IMR-90 (cell line): Measurements from ENCODE around the gene TMEM40. TPM values are rescaled to one million over a fixed set of nuclear protein-coding genes. Genes with fewer than 3 reads are reported as not detected.

ENCODE experiments used
- ATAC-seq: fragments of 200-7000 bp; cut with Tn5 transposase; 2 replicates; pipeline ENCODE4 v1.9.1; 2020; ENCODE audit warnings: low read depth, mild to moderate bottlenecking, moderate library complexity
- BruUV-seq: library from RNA; stranded (reverse); fragments of 400-500 nt; replicated peaks from 2 replicates; lab custom pipeline; 2021; lab: Mats Ljungman, UMichigan
- CTCF ChIA-PET: fragments of 300-600 bp; formaldehyde crosslinking; extraction: SDS; loops from one replicate; lab custom pipeline; 2021; ENCODE audit warnings: antibody characterized with exemption; lab: Yijun Ruan, JAX
- POLR2A ChIA-PET: fragments of 300-600 bp; sonication (Branson Sonifier 250); formaldehyde crosslinking; loops from one replicate; lab custom pipeline; 2022; ENCODE audit warnings: antibody characterized with exemption; ENCODE audit not compliant: unreplicated experiment; lab: Charles Lee
- DNase-seq: peaks from one replicate; pipeline ENCODE4 v3.0.0; 2013
- H2AFZ ChIP-seq: replicated peaks from 2 replicates; pipeline ENCODE3; 2013; ENCODE audit warnings: low read length, mild to moderate bottlenecking; ENCODE audit not compliant: poor library complexity
- H2AK5ac ChIP-seq: 2 replicates; pipeline ENCODE4 v1.6.1; 2013; ENCODE audit warnings: low read depth, low read length, inconsistent platforms
- H2AK9ac ChIP-seq: replicated peaks from 2 replicates; pipeline ENCODE3; 2013; ENCODE audit warnings: mild to moderate bottlenecking, low read depth, low read length, moderate library complexity; ENCODE audit not compliant: poor library complexity
- H2BK120ac ChIP-seq: 2 replicates; pipeline ENCODE4 v1.6.1; 2013; ENCODE audit warnings: low read depth, low read length, inconsistent platforms
- H2BK15ac ChIP-seq: 3 replicates; pipeline ENCODE4 v1.6.1; 2013; ENCODE audit warnings: low read depth, low read length, inconsistent platforms
- H2BK20ac ChIP-seq: 2 replicates; pipeline ENCODE4 v1.6.1; 2013; ENCODE audit warnings: low read depth, mild to moderate bottlenecking, inconsistent platforms, low read length, moderate library complexity
- H2BK5ac ChIP-seq: 2 replicates; pipeline ENCODE4 v1.6.1; 2013; ENCODE audit warnings: mild to moderate bottlenecking, low read depth, low read length, inconsistent platforms; ENCODE audit not compliant: poor library complexity, severe bottlenecking
- H3K14ac ChIP-seq: replicated peaks from 2 replicates; pipeline ENCODE4 v1.6.1; 2013; ENCODE audit warnings: low read depth, low read length, inconsistent platforms
- H3K18ac ChIP-seq: 2 replicates; pipeline ENCODE4 v1.6.1; 2013; ENCODE audit warnings: low read depth, low read length, control low read depth
- H3K23ac ChIP-seq: 2 replicates; pipeline ENCODE4 v1.6.1; 2013; ENCODE audit warnings: low read depth, low read length, inconsistent platforms
- H3K27ac ChIP-seq: 2 replicates; pipeline ENCODE4 v1.5.1; 2013; ENCODE audit warnings: mild to moderate bottlenecking, control low read depth, low read length; ENCODE audit not compliant: insufficient read depth
- H3K27me3 ChIP-seq: 2 replicates; pipeline ENCODE4 v1.6.1; 2013; ENCODE audit warnings: low read length; ENCODE audit not compliant: control insufficient read depth, insufficient read depth
- H3K36me3 ChIP-seq: 2 replicates; pipeline ENCODE4 v1.6.1; 2013; ENCODE audit warnings: low read length, mixed read lengths; ENCODE audit not compliant: control insufficient read depth, insufficient read depth
- H3K4ac ChIP-seq: 2 replicates; pipeline ENCODE4 v1.6.1; 2013; ENCODE audit warnings: low read depth, low read length, inconsistent platforms
- H3K4me1 ChIP-seq: 2 replicates; pipeline ENCODE4 v1.6.1; 2013; ENCODE audit warnings: low read length, mixed read lengths; ENCODE audit not compliant: control insufficient read depth, insufficient read depth
- H3K4me2 ChIP-seq: 2 replicates; pipeline ENCODE4 v1.6.1; 2013; ENCODE audit warnings: low read depth, mild to moderate bottlenecking, control low read depth, low read length, moderate library complexity
- H3K4me3 ChIP-seq: 2 replicates; pipeline ENCODE4 v1.5.1; 2013; ENCODE audit warnings: low read depth, mild to moderate bottlenecking, control low read depth, low read length, moderate library complexity; ENCODE audit not compliant: insufficient read depth
- H3K56ac ChIP-seq: 2 replicates; pipeline ENCODE4 v1.6.1; 2013; ENCODE audit warnings: low read length, inconsistent platforms; ENCODE audit not compliant: insufficient read depth; ENCODE audit errors: extremely low read depth
- H3K79me1 ChIP-seq, 2 experiments: 2 replicates each; pipeline ENCODE4 v1.6.1; 2013; ENCODE audit warnings: low read length in 2 of 2, inconsistent platforms in 1 of 2, low read depth in 1 of 2
- H3K9ac ChIP-seq: 2 replicates; pipeline ENCODE4 v1.6.1; 2013; ENCODE audit warnings: low read depth, low read length, control low read depth
- H3K9me1 ChIP-seq: 2 replicates; pipeline ENCODE4 v1.6.1; 2013; ENCODE audit warnings: low read length, inconsistent platforms; ENCODE audit not compliant: insufficient read depth
- H3K9me3 ChIP-seq: 2 replicates; pipeline ENCODE4 v1.6.1; 2013; ENCODE audit warnings: low read length; ENCODE audit not compliant: control insufficient read depth, insufficient read depth
- H4K20me1 ChIP-seq: 2 replicates; pipeline ENCODE4 v1.6.1; 2013; ENCODE audit warnings: low read length, inconsistent platforms; ENCODE audit not compliant: insufficient read depth
- H4K5ac ChIP-seq: 2 replicates; pipeline ENCODE4 v1.6.1; 2013; ENCODE audit warnings: mild to moderate bottlenecking, low read depth, low read length, control low read depth
- H4K8ac ChIP-seq, 2 experiments: 2 replicates each; pipeline ENCODE4 v1.6.1; 2013; ENCODE audit warnings: low read depth in 2 of 2, low read length in 2 of 2, control low read depth in 1 of 2, inconsistent platforms in 1 of 2
- H4K91ac ChIP-seq: 2 replicates; pipeline ENCODE4 v1.6.1; 2013; ENCODE audit warnings: low read depth, low read length, inconsistent platforms; ENCODE audit not compliant: insufficient read depth
- BHLHE40 ChIP-seq: fragments of 150-350 bp; IDR thresholded peaks from 2 replicates; pipeline ENCODE4 v1.6.1; 2016; ENCODE audit warnings: mild to moderate bottlenecking, low read depth, low read length
- CEBPB ChIP-seq: IDR thresholded peaks from 2 replicates; pipeline ENCODE4 v1.6.1; 2012; ENCODE audit warnings: low read depth, low read length, improper control_type of control experiment
- CHD1 ChIP-seq: IDR thresholded peaks from 2 replicates; pipeline ENCODE4 v1.6.1; 2012; ENCODE audit warnings: low read depth, low read length, improper control_type of control experiment
- CTCF ChIP-seq: conservative IDR thresholded peaks from 2 replicates; pipeline ENCODE4 v1.5.1; 2012; ENCODE audit warnings: mild to moderate bottlenecking, low read depth, low read length, improper control_type of control experiment
- ELK1 ChIP-seq: fragments of 150-350 bp; IDR thresholded peaks from 2 replicates; pipeline ENCODE4 v1.6.1; 2016; ENCODE audit warnings: low read depth, mild to moderate bottlenecking, low read length, moderate library complexity, borderline replicate concordance
- FOS ChIP-seq: fragments of 150-350 bp; IDR thresholded peaks from 2 replicates; pipeline ENCODE4 v1.6.1; 2016; ENCODE audit warnings: low read depth, low read length
- MAFK ChIP-seq: IDR thresholded peaks from 2 replicates; pipeline ENCODE4 v1.6.1; 2012; ENCODE audit warnings: low read depth, low read length, improper control_type of control experiment
- MAZ ChIP-seq: IDR thresholded peaks from 2 replicates; pipeline ENCODE4 v1.6.1; 2012; ENCODE audit warnings: low read depth, mild to moderate bottlenecking, low read length, improper control_type of control experiment, moderate library complexity, borderline replicate concordance
- MXI1 ChIP-seq: IDR thresholded peaks from 2 replicates; pipeline ENCODE4 v1.6.1; 2012; ENCODE audit warnings: low read depth, mild to moderate bottlenecking, low read length, moderate library complexity, borderline replicate concordance
- NFE2L2 ChIP-seq: fragments of 150-350 bp; IDR thresholded peaks from 2 replicates; pipeline ENCODE4 v1.6.1; 2016; ENCODE audit warnings: low read depth, mild to moderate bottlenecking, low read length
- POLR2A ChIP-seq: IDR thresholded peaks from 2 replicates; pipeline ENCODE4 v1.6.1; 2012; ENCODE audit warnings: mild to moderate bottlenecking, low read depth, low read length
- RAD21 ChIP-seq: IDR thresholded peaks from 2 replicates; pipeline ENCODE4 v1.6.1; 2012; ENCODE audit warnings: low read length, improper control_type of control experiment
- RCOR1 ChIP-seq: IDR thresholded peaks from 2 replicates; pipeline ENCODE4 v1.6.1; 2012; ENCODE audit warnings: mild to moderate bottlenecking, low read length, improper control_type of control experiment; ENCODE audit not compliant: insufficient replicate concordance
- RFX5 ChIP-seq: IDR thresholded peaks from 2 replicates; pipeline ENCODE4 v1.8.0; 2012; ENCODE audit warnings: low read depth, mild to moderate bottlenecking, low read length, moderate library complexity
- SMC3 ChIP-seq: fragments of 150-350 bp; IDR thresholded peaks from 2 replicates; pipeline ENCODE4 v1.6.1; 2016; ENCODE audit warnings: low read depth, mild to moderate bottlenecking, antibody characterized with exemption, low read length, moderate library complexity
- USF2 ChIP-seq: fragments of 150-350 bp; IDR thresholded peaks from 2 replicates; pipeline ENCODE4 v1.6.1; 2017; ENCODE audit warnings: mild to moderate bottlenecking, antibody characterized with exemption, low read length, low read depth
- WGBS, 2 experiments: methylation state at CpG; one replicate each; pipeline versions ENCODE4 v1.1.5 to v1.1.7; 2013; ENCODE audit warnings: missing lambda C conversion rate in 2 of 2; ENCODE audit not compliant: insufficient read length in 1 of 2; ENCODE audit errors: extremely low coverage in 2 of 2; 5-methylcytosine and 5-hydroxymethylcytosine counted together
- dilution Hi-C: fragments of 300-500 bp; cut with HindIII; formaldehyde crosslinking; loops from one replicate; pipeline ENCODE4 v1.14.3; 2018; ENCODE audit warnings: low sequenced_read_pairs; ENCODE audit not compliant: unreplicated experiment
- in situ Hi-C: fragments of 300-500 bp; cut with MboI; formaldehyde crosslinking; loops from 3 replicates; pipeline ENCODE4 v1.14.3; 2019; ENCODE audit warnings: low sequenced_read_pairs, inconsistent platforms, mixed read lengths
- intact Hi-C: fragments of 100-400 bp; cut with micrococcal nuclease; formaldehyde crosslinking; loops from 2 replicates; pipeline ENCODE4 v1.10.0; 2022
- polyA plus RNA-seq, 3 experiments: library from polyadenylated mRNA; depleted of rRNA; stranded (reverse); fragments of >200 nt; gene quantifications; 2 replicates each; pipeline ENCODE4 v1.2.3, GENCODE V29; 2012; ENCODE audit warnings: low replicate concordance in 1 of 3
- total RNA-seq: library from RNA; depleted of rRNA; stranded (reverse); fragments of >200 nt; gene quantifications from 2 replicates; pipeline ENCODE4 v1.2.3, GENCODE V29; 2012

TMEM40 gene
- total and polyA plus RNA-seq, 2 of the 4 experiments (the other 2 are of a cell fraction) = 0.27 TPM; not detected in 1

- H3K36me3 ChIP-seq = no peaks in the 10 kb centered on the region
- CTCF ChIA-PET = no interaction called here
- no peak overlapping the region for H3K9ac ChIP-seq
Measured at GRCh38 chr3:12750658-12751071, 8.4 kb downstream of the TMEM40 start.

More at GRCh38 chr3:12750658-12751071, 8.4 kb downstream of the TMEM40 start:
- peak overlapping the region; percentile 80; the same call in 1 of the 2 replicates for H2AK5ac ChIP-seq
- peak overlapping the region; percentile 73 for H2BK5ac ChIP-seq
- DNase-seq (peak; percentile 64), ATAC-seq (peak; percentile 76)
- no peak overlapping the region for H4K5ac ChIP-seq
- no peaks in the 10 kb centered on the region for H4K20me1 ChIP-seq
- peaks cover 10% of the 10 kb centered on the region for H3K9me1 ChIP-seq
- 0 out of 4 replicates have a peak overlapping the region, but pooled peaks have one; percentile 2 to 10 for H4K8ac ChIP-seq
- peak overlapping the region; percentile 81 for H2BK120ac ChIP-seq
- H3K4me2 ChIP-seq = no peak overlapping the region
- no TSS peak for BruUV-seq
- H3K18ac ChIP-seq = peak overlapping the region; percentile 28; the same call in 1 of the 2 replicates
- peak overlapping the region; percentile 24 for H2AFZ ChIP-seq
- no peak overlapping the region for H3K56ac ChIP-seq
- peak overlapping the region; percentile 58; the same call in 1 of the 2 replicates for H4K91ac ChIP-seq
- TF ChIP-seq CEBPB (no peak), RAD21 (no peak), SMC3 (no peak), FOS (no peak), POLR2A (no peak), ELK1 (no peak), NFE2L2 (no peak), CHD1 (no peak), MAFK (no peak), RCOR1 (no peak), RFX5 (no peak), USF2 (peak; percentile 70; the same call in 1 of the 2 replicates), BHLHE40 (peak; percentile 96), MXI1 (peak; percentile 23; the same call in 1 of the 2 replicates), CTCF (no peak), MAZ (no peak)
- no peak overlapping the region for H3K4me3 ChIP-seq
- no peaks in the 10 kb centered on the region for H3K9me3 ChIP-seq
- in situ Hi-C loops = no loop called here
- WGBS, 2 experiments = 0% methylated on average over 1 of the region's 4 CpGs; no CpG with 5 or more reads in 1 of the 2 experiments
- 0 out of 2 replicates have a peak overlapping the region, but pooled peaks have one; percentile 3 for H3K14ac ChIP-seq
- H2AK9ac ChIP-seq = peak overlapping the region; percentile 38
- peak overlapping the region; percentile 80; the same call in 2 of the 3 replicates for H2BK15ac ChIP-seq
- no peak overlapping the region for H3K23ac ChIP-seq
- no peaks in the 10 kb centered on the region for H3K79me1 ChIP-seq
- dilution Hi-C loops = no loop called here
- peak overlapping the region; percentile 57; the same call in 1 of the 2 replicates for H3K27ac ChIP-seq
- H2BK20ac ChIP-seq = peak overlapping the region; percentile 23
- H3K27me3 ChIP-seq = peaks cover 3% of the 10 kb centered on the region; the same call in 1 of the 2 replicates
- intact Hi-C loops = no loop called here
- POLR2A ChIA-PET = no interaction called here
- peaks cover 9% of the 10 kb centered on the region for H3K4me1 ChIP-seq
- peak overlapping the region; percentile 17 for H3K4ac ChIP-seq
